Neural progenitor cell (in vitro differentiated cells): Measurements from ENCODE around the gene EGFR. TPM values are rescaled to one million over a fixed set of nuclear protein-coding genes. Genes with fewer than 3 reads are reported as not detected.
A peak's percentile ranks its signal among the peaks of the same experiment; 100 is the strongest.

Experiments used
- DNase-seq: peaks from one replicate; pipeline ENCODE4 v3.0.0-alpha.2; 2016; ENCODE audit warnings: low spot score
- H2AFZ ChIP-seq: fragments of 200-600 bp; sonication (generic); replicated peaks from 2 replicates; pipeline ENCODE4 v1.6.1; 2016; ENCODE audit warnings: antibody characterized with exemption
- H3F3A ChIP-seq: fragments of 200-600 bp; sonication (generic); 2 replicates; pipeline ENCODE4 v1.6.1; 2016; ENCODE audit warnings: antibody characterized with exemption, low read depth
- H3K27ac ChIP-seq: fragments of 200-600 bp; sonication (generic); 2 replicates; pipeline ENCODE4 v1.5.1; 2016; ENCODE audit warnings: mild to moderate bottlenecking
- H3K27me3 ChIP-seq: fragments of 200-600 bp; sonication (generic); 2 replicates; pipeline ENCODE4 v1.6.1; 2016; ENCODE audit warnings: mild to moderate bottlenecking, moderate library complexity
- H3K36me3 ChIP-seq: fragments of 200-600 bp; sonication (generic); 2 replicates; pipeline ENCODE4 v1.5.1; 2016
- H3K4me1 ChIP-seq: fragments of 200-600 bp; sonication (generic); 2 replicates; pipeline ENCODE4 v1.6.1; 2016; ENCODE audit warnings: mixed run types
- H3K4me2 ChIP-seq: fragments of 200-600 bp; sonication (generic); 2 replicates; pipeline ENCODE4 v1.6.1; 2016
- H3K4me3 ChIP-seq: fragments of 200-600 bp; sonication (generic); 2 replicates; pipeline ENCODE4 v1.5.1; 2016
- H3K79me2 ChIP-seq: fragments of 200-600 bp; sonication (generic); 2 replicates; pipeline ENCODE4 v1.6.1; 2016; ENCODE audit warnings: low read depth
- H3K9ac ChIP-seq: fragments of 200-600 bp; sonication (generic); 2 replicates; pipeline ENCODE4 v1.6.1; 2016
- H3K9me3 ChIP-seq: fragments of 200-600 bp; sonication (generic); 2 replicates; pipeline ENCODE4 v1.5.1; 2016; ENCODE audit warnings: low read depth
- H4K20me1 ChIP-seq: fragments of 200-600 bp; sonication (generic); 2 replicates; pipeline ENCODE4 v1.6.1; 2016; ENCODE audit warnings: low read depth
- H3K27ac Mint-ChIP-seq: 3 replicates; pipeline ENCODE4 v1.8.0; 2021; ENCODE audit warnings: mixed read lengths
- H3K27me3 Mint-ChIP-seq: 2 replicates; pipeline ENCODE4 v1.8.0; 2022; ENCODE audit warnings: low read depth, mild to moderate bottlenecking, inconsistent platforms, moderate library complexity, mixed read lengths; ENCODE audit not compliant: insufficient read depth
- H3K36me3 Mint-ChIP-seq: 3 replicates; pipeline ENCODE4 v1.8.0; 2021; ENCODE audit warnings: mixed read lengths
- H3K4me1 Mint-ChIP-seq: 3 replicates; pipeline ENCODE4 v1.8.0; 2021; ENCODE audit warnings: mixed read lengths
- H3K4me3 Mint-ChIP-seq: 3 replicates; pipeline ENCODE4 v1.8.0; 2021; ENCODE audit warnings: mild to moderate bottlenecking, moderate library complexity, mixed read lengths
- H3K9me3 Mint-ChIP-seq: 3 replicates; pipeline ENCODE4 v1.8.0; 2020; ENCODE audit warnings: mixed read lengths
- EZH2 ChIP-seq: fragments of 200-600 bp; sonication (generic); IDR thresholded peaks from 2 replicates; pipeline ENCODE4 v1.6.1; 2017; ENCODE audit warnings: antibody characterized with exemption, mild to moderate bottlenecking, moderate library complexity
- EZH2phosphoT487 ChIP-seq: fragments of 200-600 bp; sonication (generic); IDR thresholded peaks from 2 replicates; pipeline ENCODE4 v1.6.1; 2017; ENCODE audit warnings: antibody characterized with exemption
- total RNA-seq: library from RNA; depleted of rRNA; stranded (reverse); fragments of >200 nt; gene quantifications from 2 replicates; pipeline ENCODE4 v1.2.3, GENCODE V29; 2015; ENCODE audit warnings: low replicate concordance
- TF ChIP-seq, protein P1 (sequence below): fragments of 200-600 bp; sonication (generic); IDR thresholded peaks from 2 replicates; pipeline ENCODE4 v1.5.1; 2017; ENCODE audit warnings: antibody characterized with exemption, mild to moderate bottlenecking

Gene EGFR
- total RNA-seq, 1 donor from 2014 or later = 4.6 TPM

DNA sequence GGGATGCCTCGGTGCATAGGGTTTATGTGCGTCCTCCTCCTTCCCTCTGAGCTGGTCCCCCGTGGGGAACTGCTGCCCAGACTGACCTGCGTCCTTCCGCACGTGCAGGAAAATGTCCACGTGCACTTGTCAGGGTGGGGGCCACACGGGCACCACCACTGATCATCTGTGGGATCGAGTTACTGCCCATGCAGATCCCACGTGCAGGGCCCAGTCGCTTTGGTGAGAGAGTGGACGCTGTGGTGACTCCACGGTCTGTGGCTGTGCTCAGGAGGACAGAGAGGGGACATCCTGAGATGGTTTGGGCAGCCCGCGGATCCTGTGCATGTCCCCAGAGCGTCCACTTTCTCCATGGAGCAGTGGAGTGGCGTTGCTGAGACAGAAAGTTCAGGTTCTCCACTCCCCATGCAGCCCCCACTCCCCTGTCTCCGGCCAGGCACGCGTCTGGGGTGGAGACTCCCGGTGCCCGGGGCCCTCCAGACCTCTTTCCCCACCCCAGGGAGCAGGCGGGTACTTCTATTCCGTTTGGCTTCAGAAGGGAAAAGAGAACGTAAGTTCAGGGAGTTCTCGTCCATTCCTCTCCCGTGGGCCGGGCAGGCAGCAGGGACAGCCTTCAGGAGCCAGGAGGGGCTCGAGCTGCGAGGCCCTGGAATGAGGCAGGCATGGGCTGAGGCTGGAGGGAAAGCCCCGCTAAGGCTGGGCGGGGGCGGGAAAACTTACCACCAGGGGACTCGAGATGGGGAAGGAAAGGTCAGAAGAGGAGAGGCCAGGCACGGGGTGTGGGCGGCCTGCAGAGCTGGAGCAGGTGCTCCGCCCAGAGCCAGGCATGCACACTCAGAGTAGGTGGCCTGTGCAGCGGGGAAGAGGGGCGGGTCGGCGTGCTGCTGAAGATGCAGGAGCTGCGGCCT, 59.9 kb downstream of the EGFR start:
- H3K4me3 Mint-ChIP-seq = no peak overlapping the region
- Histone ChIP-seq H2AFZ (peak overlapping the region; percentile 30), H3K36me3 (no peaks in the 10 kb centered on the region), H3K27me3 (no peaks in the 10 kb centered on the region), H3K9me3 (no peaks in the 10 kb centered on the region), H3K4me3 (no peak overlapping the region), H3K9ac (no peak overlapping the region), H3K4me2 (no peak overlapping the region), H3K27ac (no peak overlapping the region), H3K79me2 (no peaks in the 10 kb centered on the region), H3F3A (no peaks in the 10 kb centered on the region), H4K20me1 (no peaks in the 10 kb centered on the region), H3K4me1 (peaks cover 6% of the 10 kb centered on the region)
- peaks cover 35% of the 10 kb centered on the region for H3K4me1 Mint-ChIP-seq
- DNase-seq = peak; percentile 54
- H3K36me3 Mint-ChIP-seq = peaks cover 4% of the 10 kb centered on the region
- H3K27ac Mint-ChIP-seq = peak overlapping the region; percentile 33
- no peaks in the 10 kb centered on the region for H3K9me3 Mint-ChIP-seq
- H3K27me3 Mint-ChIP-seq = peaks cover 5% of the 10 kb centered on the region
- TF ChIP-seq EZH2phosphoT487 = no peak
- no peak for TF ChIP-seq EZH2
- TF ChIP-seq, protein P1, sequence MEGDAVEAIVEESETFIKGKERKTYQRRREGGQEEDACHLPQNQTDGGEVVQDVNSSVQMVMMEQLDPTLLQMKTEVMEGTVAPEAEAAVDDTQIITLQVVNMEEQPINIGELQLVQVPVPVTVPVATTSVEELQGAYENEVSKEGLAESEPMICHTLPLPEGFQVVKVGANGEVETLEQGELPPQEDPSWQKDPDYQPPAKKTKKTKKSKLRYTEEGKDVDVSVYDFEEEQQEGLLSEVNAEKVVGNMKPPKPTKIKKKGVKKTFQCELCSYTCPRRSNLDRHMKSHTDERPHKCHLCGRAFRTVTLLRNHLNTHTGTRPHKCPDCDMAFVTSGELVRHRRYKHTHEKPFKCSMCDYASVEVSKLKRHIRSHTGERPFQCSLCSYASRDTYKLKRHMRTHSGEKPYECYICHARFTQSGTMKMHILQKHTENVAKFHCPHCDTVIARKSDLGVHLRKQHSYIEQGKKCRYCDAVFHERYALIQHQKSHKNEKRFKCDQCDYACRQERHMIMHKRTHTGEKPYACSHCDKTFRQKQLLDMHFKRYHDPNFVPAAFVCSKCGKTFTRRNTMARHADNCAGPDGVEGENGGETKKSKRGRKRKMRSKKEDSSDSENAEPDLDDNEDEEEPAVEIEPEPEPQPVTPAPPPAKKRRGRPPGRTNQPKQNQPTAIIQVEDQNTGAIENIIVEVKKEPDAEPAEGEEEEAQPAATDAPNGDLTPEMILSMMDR = no peak

DNA sequence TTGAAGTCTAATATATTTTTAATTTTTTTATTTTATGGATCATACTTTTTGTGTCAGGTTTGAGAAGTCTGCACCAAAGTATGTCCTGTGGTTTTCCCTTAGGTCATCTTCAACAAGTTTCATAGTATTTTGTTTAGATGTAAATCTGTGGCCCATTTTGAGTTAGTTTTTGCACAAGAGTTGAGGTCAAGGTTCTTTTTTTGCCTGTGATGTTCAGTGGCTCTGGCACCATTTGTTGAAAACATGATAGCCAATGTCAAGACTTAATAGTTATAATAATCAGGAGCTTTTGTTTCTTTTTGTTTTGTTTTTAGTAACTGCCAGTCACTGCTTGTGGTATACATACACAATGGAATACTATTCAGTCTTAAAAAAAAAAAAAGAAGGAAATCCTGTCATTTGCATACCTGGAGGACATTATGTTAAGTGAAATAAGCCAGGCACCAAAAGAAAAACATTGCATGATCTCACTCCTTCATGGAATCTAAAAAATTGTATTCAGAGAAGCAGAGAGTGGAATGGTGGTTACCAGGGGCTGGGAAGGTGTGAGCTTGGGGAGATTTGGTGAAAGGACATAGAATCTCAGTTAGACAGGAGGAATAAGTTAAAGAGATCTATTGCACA, 61.3 kb downstream of the EGFR start:
- Mint-ChIP-seq H3K4me1 (peaks cover 34% of the 10 kb centered on the region), H3K4me3 (no peak overlapping the region), H3K9me3 (no peaks in the 10 kb centered on the region), H3K27ac (no peak overlapping the region), H3K36me3 (peaks cover 4% of the 10 kb centered on the region), H3K27me3 (peaks cover 5% of the 10 kb centered on the region)
- H3F3A ChIP-seq = no peaks in the 10 kb centered on the region
- no peaks in the 10 kb centered on the region for H4K20me1 ChIP-seq
- no peak overlapping the region for H3K4me3 ChIP-seq
- no peak overlapping the region for H3K4me2 ChIP-seq
- no peak overlapping the region for H2AFZ ChIP-seq
- H3K27me3 ChIP-seq = no peaks in the 10 kb centered on the region
- H3K9me3 ChIP-seq = no peaks in the 10 kb centered on the region
- H3K4me1 ChIP-seq = peaks cover 6% of the 10 kb centered on the region
- TF ChIP-seq EZH2 (no peak), EZH2phosphoT487 (no peak)
- TF ChIP-seq, protein P1 = no peak
- DNase-seq = no peak
- no peak overlapping the region for H3K9ac ChIP-seq
- H3K36me3 ChIP-seq = no peaks in the 10 kb centered on the region
- no peak overlapping the region for H3K27ac ChIP-seq
- no peaks in the 10 kb centered on the region for H3K79me2 ChIP-seq

DNA sequence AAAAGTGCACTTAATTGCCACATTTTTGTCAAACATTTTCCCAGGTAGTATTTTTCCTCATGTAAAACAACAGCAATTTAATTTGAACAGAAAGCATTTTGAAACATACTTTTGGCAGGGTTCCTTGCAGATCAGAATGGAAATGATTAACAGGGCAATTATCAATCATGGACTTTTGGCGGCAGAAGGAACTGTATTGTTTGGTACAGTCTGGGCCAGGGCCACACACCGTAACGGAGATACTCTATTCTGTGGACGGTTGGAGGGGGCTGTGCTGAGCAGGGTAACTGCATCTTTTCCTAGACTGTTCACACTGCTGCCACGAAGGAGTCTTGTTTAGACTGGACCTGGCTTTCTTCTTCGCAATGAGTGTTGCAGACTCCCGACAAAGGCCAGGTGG, 62.3 kb downstream of the EGFR start:
- Mint-ChIP-seq H3K36me3 (peaks cover 4% of the 10 kb centered on the region), H3K27ac (no peak overlapping the region), H3K27me3 (peaks cover 5% of the 10 kb centered on the region), H3K4me3 (no peak overlapping the region), H3K9me3 (no peaks in the 10 kb centered on the region), H3K4me1 (peaks cover 44% of the 10 kb centered on the region)
- no peak for TF ChIP-seq EZH2phosphoT487
- TF ChIP-seq EZH2 = no peak
- TF ChIP-seq, protein P1 = no peak
- Histone ChIP-seq H3K27ac (no peak overlapping the region), H3F3A (no peaks in the 10 kb centered on the region), H3K36me3 (no peaks in the 10 kb centered on the region), H3K79me2 (no peaks in the 10 kb centered on the region), H2AFZ (no peak overlapping the region), H3K4me3 (no peak overlapping the region), H3K9ac (no peak overlapping the region), H3K9me3 (no peaks in the 10 kb centered on the region), H3K4me2 (no peak overlapping the region), H4K20me1 (no peaks in the 10 kb centered on the region), H3K4me1 (peaks cover 6% of the 10 kb centered on the region), H3K27me3 (no peaks in the 10 kb centered on the region)
- no peak for DNase-seq
